ENCODE results near the gene ACTG1.

Gene ACTG1

DNA sequence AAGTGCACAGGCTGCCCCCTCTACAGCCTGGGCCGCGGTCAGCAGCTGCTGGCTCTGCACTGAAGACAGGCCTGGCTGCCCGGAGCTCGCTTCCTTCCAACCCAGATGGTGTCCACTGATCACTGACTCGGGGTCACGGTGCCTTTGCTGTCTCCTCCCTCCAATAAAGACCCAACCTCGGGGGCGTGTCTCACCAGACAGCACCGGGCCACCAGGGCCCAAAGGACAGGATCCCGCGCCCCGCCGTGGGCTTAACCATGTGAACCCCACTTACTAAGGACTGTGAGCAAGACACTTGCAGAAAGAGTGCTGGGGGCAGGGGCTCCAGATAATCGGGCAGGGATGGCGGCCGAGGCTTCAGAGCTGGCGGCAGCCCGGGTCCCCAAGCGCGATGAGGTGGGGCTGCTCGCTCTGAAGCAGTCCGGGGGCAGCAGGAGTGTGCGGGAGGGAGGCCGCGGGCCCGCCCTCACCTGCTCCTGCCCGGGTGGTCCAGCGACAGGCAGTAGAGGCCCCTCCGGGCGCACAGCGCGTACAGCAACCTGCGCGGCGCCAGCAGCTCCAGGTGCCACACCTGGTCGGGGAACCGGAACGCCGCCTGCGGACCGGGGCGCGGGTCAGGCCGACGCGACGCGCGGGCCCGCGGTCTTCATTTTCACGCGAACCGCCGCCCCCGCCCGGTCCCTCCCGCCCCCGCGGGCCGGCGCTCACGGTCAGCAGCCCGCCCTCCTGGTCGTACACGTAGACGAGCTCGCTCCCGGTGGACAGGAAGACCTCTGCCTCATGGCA lies 39.1 kb upstream of the ACTG1 start:
- no peak for DNase-seq (ENCODE audit: low read depth, low spot score)
- POLR2A ChIA-PET, result interaction anchor here (0.6 to 3.9 kb wide), 9 partner anchors 10 to 96 kb away, joined by 3 to 33 read pairs (median 4); partner anchors contain the start of gene ACTG1
- peak overlapping the region; percentile 91 for H3K4me3 ChIP-seq (ENCODE audit: low read depth, low read length)
- CTCF ChIA-PET, result interaction anchor here (0.7 to 6.8 kb wide), 7 partner anchors 10 to 64 kb away, joined by 3 to 89 read pairs (median 4); no protein-coding TSS in a partner anchor
- TF ChIP-seq, protein P1, sequence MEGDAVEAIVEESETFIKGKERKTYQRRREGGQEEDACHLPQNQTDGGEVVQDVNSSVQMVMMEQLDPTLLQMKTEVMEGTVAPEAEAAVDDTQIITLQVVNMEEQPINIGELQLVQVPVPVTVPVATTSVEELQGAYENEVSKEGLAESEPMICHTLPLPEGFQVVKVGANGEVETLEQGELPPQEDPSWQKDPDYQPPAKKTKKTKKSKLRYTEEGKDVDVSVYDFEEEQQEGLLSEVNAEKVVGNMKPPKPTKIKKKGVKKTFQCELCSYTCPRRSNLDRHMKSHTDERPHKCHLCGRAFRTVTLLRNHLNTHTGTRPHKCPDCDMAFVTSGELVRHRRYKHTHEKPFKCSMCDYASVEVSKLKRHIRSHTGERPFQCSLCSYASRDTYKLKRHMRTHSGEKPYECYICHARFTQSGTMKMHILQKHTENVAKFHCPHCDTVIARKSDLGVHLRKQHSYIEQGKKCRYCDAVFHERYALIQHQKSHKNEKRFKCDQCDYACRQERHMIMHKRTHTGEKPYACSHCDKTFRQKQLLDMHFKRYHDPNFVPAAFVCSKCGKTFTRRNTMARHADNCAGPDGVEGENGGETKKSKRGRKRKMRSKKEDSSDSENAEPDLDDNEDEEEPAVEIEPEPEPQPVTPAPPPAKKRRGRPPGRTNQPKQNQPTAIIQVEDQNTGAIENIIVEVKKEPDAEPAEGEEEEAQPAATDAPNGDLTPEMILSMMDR (IDR thresholded peaks at IDR 0.05; ENCODE audit: insufficient read depth, low read length, missing control alignments), result no peak

DNA sequence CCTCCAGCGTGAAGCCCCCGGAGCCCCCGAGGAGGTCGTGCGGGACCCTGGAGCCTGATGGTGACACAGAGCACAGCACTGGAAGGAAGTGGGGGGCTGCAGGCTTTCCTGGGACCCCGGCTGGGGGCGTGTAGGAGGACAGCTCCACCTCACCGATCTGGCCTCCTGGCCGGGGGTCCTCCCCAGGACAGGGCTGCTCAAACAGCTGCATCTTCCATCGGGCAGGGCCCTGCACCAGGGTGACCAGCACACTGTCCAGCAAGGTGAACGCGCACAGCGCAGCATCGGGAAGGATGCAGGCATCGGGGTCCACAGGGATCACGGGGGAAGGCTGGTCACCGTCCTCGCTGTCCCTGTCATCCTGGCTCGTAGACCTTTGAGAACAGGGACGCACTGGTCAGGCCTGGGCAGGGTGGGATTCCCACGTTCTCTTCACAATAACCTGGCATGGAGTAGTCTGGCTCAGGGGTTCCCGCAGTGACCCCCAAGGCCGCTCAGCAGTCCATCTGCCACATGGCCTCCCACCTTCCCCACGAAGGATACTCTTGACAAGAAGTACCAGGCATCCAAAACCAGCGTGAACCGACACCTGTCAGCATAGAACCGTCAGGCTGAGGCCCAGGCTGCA lies 38.3 kb upstream of the ACTG1 start:
- DNase-seq (ENCODE audit: low read depth, low spot score), result no peak
- ChIA-PET POLR2A (interaction anchor here (0.6 kb wide), 1 partner anchor 20 kb away, joined by 3 read pairs; no protein-coding TSS in a partner anchor), CTCF (interaction anchor here (0.9 to 6.8 kb wide), 3 partner anchors 14 to 50 kb away, joined by 3 to 89 read pairs (median 4); no protein-coding TSS in a partner anchor)
- TF ChIP-seq, protein P1 (IDR thresholded peaks at IDR 0.05; ENCODE audit: insufficient read depth, low read length, missing control alignments), result no peak
- H3K4me3 ChIP-seq (ENCODE audit: low read depth, low read length), result peak overlapping the region; percentile 91

DNA sequence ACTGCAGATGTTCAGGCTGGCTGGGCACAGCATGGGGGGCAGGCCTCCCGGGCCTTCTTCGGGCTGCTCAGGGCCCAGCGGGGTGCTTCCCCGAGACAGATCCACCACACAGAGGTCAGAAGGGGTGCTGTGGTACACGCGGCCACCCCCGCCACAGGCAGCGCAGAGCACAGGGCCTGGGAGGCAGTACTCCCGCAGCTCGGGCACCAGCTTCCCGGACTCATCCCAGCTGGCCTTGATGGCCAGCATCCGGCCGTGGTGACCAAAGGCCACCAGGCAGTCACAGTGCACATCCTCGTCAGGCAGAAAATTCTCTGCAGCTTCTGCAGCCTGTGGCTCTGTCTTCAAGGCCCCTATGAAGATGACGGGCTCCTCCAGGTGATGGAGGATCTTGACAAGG lies 37.7 kb upstream of the ACTG1 start:
- CTCF ChIA-PET, result interaction anchor here (6.8 kb wide), 1 partner anchor 51 kb away, joined by 89 read pairs; no protein-coding TSS in a partner anchor
- POLR2A ChIA-PET, result no interaction called here

DNA sequence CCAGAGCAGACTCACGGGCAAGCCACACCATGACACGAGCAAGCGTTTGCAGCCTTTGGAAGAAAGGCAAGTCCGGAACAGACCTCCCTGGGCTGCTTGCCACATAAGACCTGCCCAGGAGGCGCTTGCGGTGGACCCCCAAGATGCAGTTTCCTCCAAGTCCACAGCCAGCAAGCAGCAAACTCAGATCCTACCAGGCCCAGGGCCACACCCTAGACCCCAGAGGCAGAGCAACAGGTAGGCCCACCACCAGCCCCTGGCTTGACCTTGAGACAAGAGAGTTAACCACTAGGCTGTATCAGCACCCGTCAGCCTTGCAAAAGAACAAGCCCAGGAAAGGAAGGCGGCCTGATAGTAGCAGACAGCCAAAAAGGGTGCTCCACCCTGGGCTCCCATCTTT lies 37.2 kb upstream of the ACTG1 start:
- TF ChIP-seq, protein P1 (IDR thresholded peaks at IDR 0.05; ENCODE audit: insufficient read depth, low read length, missing control alignments), result no peak
- ChIA-PET POLR2A (interaction anchor here (1.4 kb wide), 1 partner anchor 10 kb away, joined by 3 read pairs; no protein-coding TSS in a partner anchor), CTCF (interaction anchor here (6.8 kb wide), 1 partner anchor 51 kb away, joined by 89 read pairs; no protein-coding TSS in a partner anchor)
- DNase-seq (ENCODE audit: low read depth, low spot score), result no peak
- no peak overlapping the region for H3K4me3 ChIP-seq (ENCODE audit: low read depth, low read length)

More for the DNA sequence above, 37.7 kb upstream of the ACTG1 start:
- H3K4me3 ChIP-seq (ENCODE audit: low read depth, low read length), result no peak overlapping the region
- TF ChIP-seq, protein P1 (IDR thresholded peaks at IDR 0.05; ENCODE audit: insufficient read depth, low read length, missing control alignments), result no peak
- DNase-seq (ENCODE audit: low read depth, low spot score), result no peak

DNA sequence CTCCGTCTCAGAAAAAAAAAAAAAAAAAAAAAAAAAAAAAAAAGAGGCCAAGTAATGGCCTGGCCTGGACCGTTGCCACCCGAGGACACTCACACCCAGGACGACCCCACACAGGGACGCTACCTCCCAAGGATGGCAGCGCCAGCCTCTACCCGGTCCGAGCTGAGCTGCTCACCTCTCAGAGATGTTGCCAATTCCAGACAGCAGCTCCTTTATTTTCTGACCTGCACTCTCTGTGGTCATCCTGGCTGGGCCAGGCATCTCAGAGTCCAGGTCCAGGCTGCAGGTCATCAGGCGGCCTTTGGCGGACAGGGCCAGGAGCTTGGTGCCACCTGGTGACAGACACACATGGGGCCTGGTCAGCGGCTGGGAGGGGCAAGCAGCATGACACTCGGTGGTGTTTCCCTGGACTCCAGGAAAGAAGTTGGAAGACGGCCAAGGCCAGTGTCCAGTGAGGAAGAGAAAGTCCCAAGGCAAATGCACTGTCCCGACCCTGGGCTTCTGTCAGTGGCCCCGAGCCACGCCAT lies 36.5 kb upstream of the ACTG1 start:
- ChIA-PET CTCF (interaction anchor here (0.7 to 1.0 kb wide), 2 partner anchors 52 to 54 kb away, joined by 3 to 4 read pairs; no protein-coding TSS in a partner anchor), POLR2A (interaction anchor here (1.4 kb wide), 1 partner anchor 9 kb away, joined by 3 read pairs; no protein-coding TSS in a partner anchor)
- TF ChIP-seq, protein P1 (IDR thresholded peaks at IDR 0.05; ENCODE audit: insufficient read depth, low read length, missing control alignments), result no peak
- DNase-seq (ENCODE audit: low read depth, low spot score), result no peak
- H3K4me3 ChIP-seq (ENCODE audit: low read depth, low read length), result no peak overlapping the region
